Retina (tissue), 1 donor: ENCODE measurements around the gene GLOD4.
"Not testable (repeated sequence)": the region's sequence is repeated elsewhere in the genome, so short reads cannot be mapped to it uniquely, and the experiment has no call there.

Experiments used
- DNase-seq: peaks from one replicate; pipeline ENCODE4 v3.0.0-alpha.2; 2016

The GLOD4 gene

GRCh38 chr17:781805-782731, at the start of gene GLOD4, which contains the start of gene MRM3:
Gene GLOD4, minus strand, starts transcription at chr17:782280. Its CDS starts 25 bp downstream, at chr17:782255.
Gene MRM3, plus strand, starts transcription at chr17:782353. Its CDS starts 26 bp downstream, at chr17:782379.
- peak; percentile 99 for DNase-seq

GRCh38 chr17:830950-831349, 48.9 kb upstream of the GLOD4 start:
- DNase-seq, result no peak

- no peak for DNase-seq
These were observed 48.3 kb upstream of the GLOD4 start for GRCh38 chr17:830381-830780.

GRCh38 chr17:829614-830013, 47.5 kb upstream of the GLOD4 start:
- not testable (repeated sequence) for DNase-seq

GRCh38 chr17:828761-829160, 46.7 kb upstream of the GLOD4 start:
- no peak for DNase-seq

- no peak for DNase-seq
These were observed 44.7 kb upstream of the GLOD4 start for GRCh38 chr17:826778-827177.

GRCh38 chr17:825216-825615, 43.1 kb upstream of the GLOD4 start:
- no peak for DNase-seq

- DNase-seq, result no peak
These were observed 42.3 kb upstream of the GLOD4 start for GRCh38 chr17:824378-824777.

GRCh38 chr17:823501-823902, 41.4 kb upstream of the GLOD4 start:
- DNase-seq, result no peak

- DNase-seq, result no peak
These were observed 37.2 kb upstream of the GLOD4 start for GRCh38 chr17:819251-819650.

GRCh38 chr17:814371-814770, 32.3 kb upstream of the GLOD4 start:
- DNase-seq, result no peak

GRCh38 chr17:812638-813204, 30.6 kb upstream of the GLOD4 start:
- no peak for DNase-seq

GRCh38 chr17:811051-811784, 29.1 kb upstream of the GLOD4 start:
- DNase-seq, result no peak

- DNase-seq, result peak; percentile 50
These were observed 25.6 kb upstream of the GLOD4 start for GRCh38 chr17:807523-808294.

GRCh38 chr17:806781-807522, 24.9 kb upstream of the GLOD4 start:
- DNase-seq, result peak; percentile 76

- DNase-seq, result no peak
These were observed 24.3 kb upstream of the GLOD4 start for GRCh38 chr17:806346-806745.

GRCh38 chr17:805886-806285, 23.8 kb upstream of the GLOD4 start:
- not testable (repeated sequence) for DNase-seq

GRCh38 chr17:804541-805435, 22.7 kb upstream of the GLOD4 start:
- DNase-seq, result peak; percentile 82

- no peak for DNase-seq
These were observed 21.1 kb upstream of the GLOD4 start for GRCh38 chr17:802901-803881.

- DNase-seq, result no peak
These were observed 20.4 kb upstream of the GLOD4 start for GRCh38 chr17:802481-802880.
